NT2/D1 (cell line): ENCODE results near the gene PFDN5.

Experiments
- DNase-seq: peaks from one replicate; pipeline ENCODE4 v3.0.0-alpha.2; 2011; ENCODE audit warnings: low read depth, low spot score
- H3K27me3 ChIP-seq: 2 replicates; pipeline ENCODE4 v1.6.0; 2011; ENCODE audit warnings: mild to moderate bottlenecking; ENCODE audit not compliant: insufficient read length, insufficient read depth
- H3K36me3 ChIP-seq: 2 replicates; pipeline ENCODE4 v1.6.1; 2011; ENCODE audit warnings: mild to moderate bottlenecking, low read length, mixed read lengths; ENCODE audit not compliant: insufficient read depth, insufficient read length
- H3K4me1 ChIP-seq: 2 replicates; pipeline ENCODE4 v1.5.1; 2011; ENCODE audit not compliant: insufficient read depth, insufficient read length
- H3K4me3 ChIP-seq: 2 replicates; pipeline ENCODE4 v1.5.1; 2011; ENCODE audit warnings: low read depth; ENCODE audit not compliant: insufficient read length
- H3K9ac ChIP-seq: 2 replicates; pipeline ENCODE4 v1.6.0; 2011; ENCODE audit warnings: low read depth; ENCODE audit not compliant: insufficient read length
- H3K9me3 ChIP-seq: 2 replicates; pipeline ENCODE4 v1.5.1; 2011; ENCODE audit warnings: mild to moderate bottlenecking, low read length; ENCODE audit not compliant: insufficient read depth
- SUZ12 ChIP-seq: IDR thresholded peaks from 2 replicates; pipeline ENCODE4 v1.6.1; 2011; ENCODE audit not compliant: insufficient read length, insufficient read depth; ENCODE audit errors: extremely low read depth
- YY1 ChIP-seq: IDR thresholded peaks from 2 replicates; pipeline ENCODE4 v1.6.1; 2011; ENCODE audit not compliant: insufficient read length, insufficient read depth
- ZNF274 ChIP-seq: IDR thresholded peaks from 2 replicates; pipeline ENCODE4 v1.6.1; 2011; ENCODE audit warnings: mild to moderate bottlenecking, low read depth, low read length

PFDN5 gene

DNA sequence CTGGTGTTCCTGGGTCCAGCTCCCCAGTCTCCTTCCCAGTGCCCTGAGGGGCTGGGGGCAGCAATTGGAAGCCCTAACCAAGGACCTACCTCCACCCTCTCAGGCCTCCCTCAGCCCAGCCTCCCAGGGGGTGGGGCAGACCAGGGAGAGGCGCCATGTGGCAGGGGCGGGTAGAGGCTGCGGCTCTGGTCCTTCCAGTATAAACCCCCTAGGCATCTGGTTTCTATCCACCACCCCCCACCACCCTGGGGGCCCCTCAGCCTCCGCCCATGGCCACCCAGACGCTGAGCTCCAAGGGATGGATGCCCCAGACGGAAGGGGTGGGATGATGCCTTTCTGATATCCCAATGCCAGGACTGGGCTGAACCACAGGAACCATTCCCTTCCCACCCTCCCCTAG lies 43.6 kb downstream of the PFDN5 start:
- Histone ChIP-seq H3K9ac (no peak overlapping the region), H3K4me3 (no peak overlapping the region), H3K9me3 (no peaks in the 10 kb centered on the region), H3K4me1 (peaks cover 23% of the 10 kb centered on the region), H3K27me3 (peaks cover 5% of the 10 kb centered on the region), H3K36me3 (no peaks in the 10 kb centered on the region)
- DNase-seq, result no peak
- no peak for TF ChIP-seq YY1
- no peak for TF ChIP-seq ZNF274
- no peak for TF ChIP-seq SUZ12

DNA sequence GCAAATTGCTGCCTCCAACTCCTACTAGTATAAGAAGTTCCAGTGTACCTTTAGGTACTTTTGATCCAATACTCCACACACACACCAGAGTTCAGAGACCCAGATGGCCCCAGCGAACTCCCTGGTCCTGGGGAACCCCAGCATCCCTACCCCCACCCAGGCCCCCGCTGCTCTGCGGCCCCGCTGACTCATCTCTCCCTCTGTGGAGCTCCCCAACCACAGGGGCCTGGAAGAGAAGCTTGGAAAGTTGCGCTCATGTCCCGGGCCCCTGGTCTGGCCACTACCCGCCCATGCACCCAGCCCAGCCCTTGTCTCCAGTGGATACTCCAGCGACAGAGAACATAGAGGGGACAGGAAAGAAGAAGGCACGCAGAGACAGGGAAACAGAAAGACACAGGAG lies 45.1 kb downstream of the PFDN5 start:
- H3K27me3 ChIP-seq, result peaks cover 12% of the 10 kb centered on the region
- no peak overlapping the region for H3K9ac ChIP-seq
- H3K36me3 ChIP-seq, result no peaks in the 10 kb centered on the region
- no peaks in the 10 kb centered on the region for H3K9me3 ChIP-seq
- DNase-seq, result no peak
- H3K4me3 ChIP-seq, result no peak overlapping the region
- peaks cover 23% of the 10 kb centered on the region for H3K4me1 ChIP-seq
- no peak for TF ChIP-seq ZNF274
- no peak for TF ChIP-seq SUZ12
- TF ChIP-seq YY1, result no peak

DNA sequence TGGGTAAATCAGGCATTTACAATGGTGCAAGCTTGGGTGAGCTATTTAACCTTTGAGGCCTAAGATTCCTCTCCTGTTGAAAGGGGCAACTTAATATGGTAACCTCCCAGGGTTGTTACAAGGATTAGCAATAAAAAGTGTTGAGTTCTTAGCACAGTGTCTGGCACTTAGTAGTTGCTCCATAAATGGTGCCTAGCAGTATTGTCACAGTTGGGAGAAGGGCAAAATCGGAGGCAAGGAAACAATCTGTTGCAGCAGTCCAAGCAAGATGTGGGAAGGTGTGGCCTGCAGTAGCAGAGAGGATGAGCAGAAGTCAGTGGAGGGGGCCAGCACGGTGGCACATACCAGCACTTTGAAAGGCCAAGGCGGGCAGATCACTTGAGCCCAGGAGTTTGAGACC lies 48.1 kb downstream of the PFDN5 start:
- H3K4me1 ChIP-seq, result peaks cover 17% of the 10 kb centered on the region
- DNase-seq, result no peak
- H3K36me3 ChIP-seq, result no peaks in the 10 kb centered on the region
- H3K4me3 ChIP-seq, result no peak overlapping the region
- no peak overlapping the region for H3K9ac ChIP-seq
- H3K9me3 ChIP-seq, result no peaks in the 10 kb centered on the region
- TF ChIP-seq ZNF274 (no peak), YY1 (no peak)
- peaks cover 20% of the 10 kb centered on the region for H3K27me3 ChIP-seq

DNA sequence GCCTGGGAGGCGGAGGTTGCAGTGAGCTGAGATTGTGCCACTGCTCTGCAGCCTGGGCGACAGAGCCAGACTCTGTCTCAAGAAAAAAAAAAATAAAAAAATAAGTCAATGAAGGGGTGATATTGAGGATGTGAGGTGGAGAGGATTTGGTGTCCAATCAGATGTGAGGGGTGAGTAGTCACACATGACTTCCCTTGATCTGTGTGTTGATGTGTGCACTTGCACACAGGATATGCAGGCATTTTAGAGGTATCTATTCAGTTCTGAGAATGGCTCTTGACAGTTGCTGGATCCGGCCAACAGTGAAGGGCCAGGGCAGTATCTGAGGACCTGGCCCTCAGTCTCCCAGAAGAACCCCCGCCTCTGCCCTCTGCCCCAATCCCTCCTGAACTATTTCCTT lies 48.6 kb downstream of the PFDN5 start:
- Histone ChIP-seq H3K36me3 (no peaks in the 10 kb centered on the region), H3K27me3 (peaks cover 20% of the 10 kb centered on the region), H3K9me3 (no peaks in the 10 kb centered on the region), H3K9ac (no peak overlapping the region), H3K4me3 (no peak overlapping the region), H3K4me1 (peaks cover 13% of the 10 kb centered on the region)
- DNase-seq, result no peak
- no peak for TF ChIP-seq SUZ12
- TF ChIP-seq ZNF274, result no peak
- TF ChIP-seq YY1, result no peak

DNA sequence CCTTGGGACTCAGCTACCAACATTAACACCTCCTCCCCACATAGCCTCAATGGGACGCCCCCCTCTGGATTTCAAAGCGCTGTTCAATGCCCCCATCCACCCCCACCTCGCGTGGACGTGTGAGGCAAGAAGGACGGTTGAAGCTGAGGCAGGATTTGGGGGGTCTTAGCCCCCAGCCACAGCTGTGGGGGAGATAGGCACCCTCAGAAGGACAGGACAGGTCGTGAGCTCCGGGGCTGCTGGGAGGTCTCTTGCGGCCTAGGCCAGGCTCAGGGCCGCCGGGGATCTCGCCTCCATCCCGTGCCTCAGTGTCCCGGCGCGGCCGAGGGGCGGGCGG lies 49.1 kb downstream of the PFDN5 start:
- TF ChIP-seq SUZ12 (no peak), ZNF274 (no peak), YY1 (no peak)
- Histone ChIP-seq H3K36me3 (no peaks in the 10 kb centered on the region), H3K4me3 (peak overlapping the region; percentile 42), H3K4me1 (peaks cover 13% of the 10 kb centered on the region), H3K27me3 (peaks cover 20% of the 10 kb centered on the region), H3K9ac (peak overlapping the region; percentile 78), H3K9me3 (no peaks in the 10 kb centered on the region)
- DNase-seq, result no peak

DNA sequence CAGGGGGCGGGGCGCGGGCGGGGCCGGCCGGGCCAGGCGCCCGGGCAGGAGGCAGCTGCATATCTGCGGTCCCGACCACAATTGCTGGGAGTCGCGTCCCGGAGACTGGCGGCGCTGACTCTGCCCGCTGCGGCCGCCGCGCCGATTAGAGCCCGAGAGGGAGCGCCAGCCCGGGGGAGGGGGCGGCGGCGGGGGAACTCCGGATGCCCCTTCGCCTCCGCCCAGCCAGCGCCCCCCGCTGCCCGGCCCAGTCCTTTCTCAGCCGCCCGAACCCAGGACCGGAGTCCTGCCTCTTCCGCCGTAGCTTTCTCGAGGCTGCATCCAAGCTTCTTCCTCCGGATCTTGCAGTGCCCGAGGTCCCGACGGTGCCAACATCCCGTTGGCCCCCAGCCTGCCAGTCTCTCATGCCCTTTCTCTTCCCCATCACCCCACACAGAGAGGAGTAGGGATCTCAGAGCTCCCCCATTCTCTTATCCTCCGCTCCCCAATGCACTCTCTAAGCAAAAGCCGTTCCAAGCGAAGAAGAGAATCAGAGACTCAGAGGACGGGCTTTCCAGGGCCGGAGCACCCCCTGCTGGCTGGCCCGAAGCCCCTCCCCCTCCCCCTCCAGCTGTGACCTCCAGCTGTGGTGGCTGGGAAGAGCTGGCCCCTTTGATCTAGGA lies 49.6 kb downstream of the PFDN5 start:
- Histone ChIP-seq H3K4me3 (peak overlapping the region; percentile 76), H3K36me3 (no peaks in the 10 kb centered on the region), H3K27me3 (peaks cover 20% of the 10 kb centered on the region), H3K4me1 (peaks cover 13% of the 10 kb centered on the region), H3K9ac (peak overlapping the region; percentile 84), H3K9me3 (no peaks in the 10 kb centered on the region)
- no peak for DNase-seq
- TF ChIP-seq ZNF274 (no peak), YY1 (no peak), SUZ12 (no peak)

DNA sequence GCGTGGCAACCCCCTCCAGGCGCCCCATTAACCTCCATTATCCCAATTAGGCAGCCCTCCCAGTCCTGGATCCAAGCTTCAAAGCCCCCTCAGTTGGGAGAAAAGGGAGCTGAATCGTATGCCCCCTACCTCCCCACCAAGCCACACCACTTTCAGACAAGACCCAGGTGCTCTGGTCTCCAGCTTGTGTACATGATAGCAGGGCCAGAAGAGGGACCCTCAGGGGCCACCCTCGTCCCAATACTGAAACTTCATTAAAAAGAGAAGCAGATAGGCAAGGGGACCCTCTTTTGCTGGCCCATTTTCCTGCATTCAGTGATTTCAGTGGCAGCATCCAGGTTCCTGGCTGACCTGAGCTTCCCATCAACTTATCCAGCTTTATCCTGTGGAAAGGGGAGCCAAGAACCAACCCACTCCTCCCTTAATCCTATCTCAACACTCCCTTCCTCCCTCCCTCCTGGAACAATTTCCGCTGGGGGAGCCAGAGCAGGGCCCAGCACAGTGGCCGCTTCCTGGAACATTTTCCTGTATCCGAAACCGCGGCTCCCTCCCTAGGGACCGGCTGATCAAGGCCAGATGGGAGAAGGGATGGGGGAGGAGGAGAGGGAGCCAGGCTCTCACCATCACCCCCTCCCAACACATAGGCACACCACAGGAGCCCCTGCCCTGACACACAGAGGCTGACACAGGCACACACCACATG lies 50.3 kb downstream of the PFDN5 start:
- peaks cover 13% of the 10 kb centered on the region for H3K4me1 ChIP-seq
- peak overlapping the region; percentile 76 for H3K4me3 ChIP-seq
- no peak for DNase-seq
- peaks cover 20% of the 10 kb centered on the region for H3K27me3 ChIP-seq
- no peak for TF ChIP-seq ZNF274
- TF ChIP-seq YY1, result no peak
- TF ChIP-seq SUZ12, result no peak
- H3K9me3 ChIP-seq, result no peaks in the 10 kb centered on the region
- no peaks in the 10 kb centered on the region for H3K36me3 ChIP-seq
- peak overlapping the region; percentile 33 for H3K9ac ChIP-seq
